ENCODE measurements around the gene APOBEC3C.
"Not testable (repeated sequence)": the region's sequence is repeated elsewhere in the genome, so short reads cannot be mapped to it uniquely, and the experiment has no call there.

The APOBEC3C gene

GRCh38 chr22:39014723-39015121 lies 665 bp downstream of the APOBEC3C start:
- peaks cover 16% of the 10 kb centered on the region for H3K4me1 ChIP-seq (ENCODE audit: control insufficient read depth, low read length)
- H3K9me3 ChIP-seq (ENCODE audit: control insufficient read depth, insufficient read depth, low read length); H3K79me2 ChIP-seq (ENCODE audit: control insufficient read depth, low read length); H4K20me1 ChIP-seq (ENCODE audit: control insufficient read depth, insufficient read depth, low read depth, low read length); H3K27me3 ChIP-seq (ENCODE audit: control insufficient read depth, low read length); H3K9me2 ChIP-seq (replicated peaks; ENCODE audit: control insufficient read depth, low read length); H3K36me3 ChIP-seq (ENCODE audit: control insufficient read depth, low read length); H3F3A ChIP-seq (ENCODE audit: control insufficient read depth, insufficient read depth): not testable (repeated sequence)
- peak overlapping the region; percentile 27; the same call in 1 of the 2 replicates for H3K27ac ChIP-seq (ENCODE audit: low read depth, low read length)
- H3K4me2 ChIP-seq (ENCODE audit: low read length): peak overlapping the region; percentile 77
- peak overlapping the region; percentile 70 for H3K4me3 ChIP-seq (ENCODE audit: low read length)

- H3K27me3 ChIP-seq (ENCODE audit: control insufficient read depth, low read length): no peaks in the 10 kb centered on the region
- no peaks in the 10 kb centered on the region for H4K20me1 ChIP-seq (ENCODE audit: control insufficient read depth, insufficient read depth, low read depth, low read length)
- H3K4me3 ChIP-seq (ENCODE audit: low read length): no peak overlapping the region
- no peaks in the 10 kb centered on the region for H3K9me3 ChIP-seq (ENCODE audit: control insufficient read depth, insufficient read depth, low read length)
- no peak overlapping the region for H3K27ac ChIP-seq (ENCODE audit: low read depth, low read length)
- H3K36me3 ChIP-seq (ENCODE audit: control insufficient read depth, low read length): no peaks in the 10 kb centered on the region
- no peak overlapping the region for H3K4me2 ChIP-seq (ENCODE audit: low read length)
- peaks cover 8% of the 10 kb centered on the region; the same call in 1 of the 2 replicates for H3F3A ChIP-seq (ENCODE audit: control insufficient read depth, insufficient read depth)
- TF ChIP-seq, protein P1, sequence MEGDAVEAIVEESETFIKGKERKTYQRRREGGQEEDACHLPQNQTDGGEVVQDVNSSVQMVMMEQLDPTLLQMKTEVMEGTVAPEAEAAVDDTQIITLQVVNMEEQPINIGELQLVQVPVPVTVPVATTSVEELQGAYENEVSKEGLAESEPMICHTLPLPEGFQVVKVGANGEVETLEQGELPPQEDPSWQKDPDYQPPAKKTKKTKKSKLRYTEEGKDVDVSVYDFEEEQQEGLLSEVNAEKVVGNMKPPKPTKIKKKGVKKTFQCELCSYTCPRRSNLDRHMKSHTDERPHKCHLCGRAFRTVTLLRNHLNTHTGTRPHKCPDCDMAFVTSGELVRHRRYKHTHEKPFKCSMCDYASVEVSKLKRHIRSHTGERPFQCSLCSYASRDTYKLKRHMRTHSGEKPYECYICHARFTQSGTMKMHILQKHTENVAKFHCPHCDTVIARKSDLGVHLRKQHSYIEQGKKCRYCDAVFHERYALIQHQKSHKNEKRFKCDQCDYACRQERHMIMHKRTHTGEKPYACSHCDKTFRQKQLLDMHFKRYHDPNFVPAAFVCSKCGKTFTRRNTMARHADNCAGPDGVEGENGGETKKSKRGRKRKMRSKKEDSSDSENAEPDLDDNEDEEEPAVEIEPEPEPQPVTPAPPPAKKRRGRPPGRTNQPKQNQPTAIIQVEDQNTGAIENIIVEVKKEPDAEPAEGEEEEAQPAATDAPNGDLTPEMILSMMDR (IDR thresholded peaks at IDR 0.05; ENCODE audit: low read depth, low read length, poor library complexity, severe bottlenecking): no peak
- TF ChIP-seq EZH2phosphoT487 (IDR thresholded peaks at IDR 0.05; ENCODE audit: borderline replicate concordance, low read length): no peak
- peaks cover 3% of the 10 kb centered on the region; the same call in 1 of the 2 replicates for H3K79me2 ChIP-seq (ENCODE audit: control insufficient read depth, low read length)
- peaks cover 30% of the 10 kb centered on the region for H3K4me1 ChIP-seq (ENCODE audit: control insufficient read depth, low read length)
- no peaks in the 10 kb centered on the region for H3K9me2 ChIP-seq (replicated peaks; ENCODE audit: control insufficient read depth, low read length)
Measured at GRCh38 chr22:39016592-39016991, 2.5 kb downstream of the APOBEC3C start.

DNA sequence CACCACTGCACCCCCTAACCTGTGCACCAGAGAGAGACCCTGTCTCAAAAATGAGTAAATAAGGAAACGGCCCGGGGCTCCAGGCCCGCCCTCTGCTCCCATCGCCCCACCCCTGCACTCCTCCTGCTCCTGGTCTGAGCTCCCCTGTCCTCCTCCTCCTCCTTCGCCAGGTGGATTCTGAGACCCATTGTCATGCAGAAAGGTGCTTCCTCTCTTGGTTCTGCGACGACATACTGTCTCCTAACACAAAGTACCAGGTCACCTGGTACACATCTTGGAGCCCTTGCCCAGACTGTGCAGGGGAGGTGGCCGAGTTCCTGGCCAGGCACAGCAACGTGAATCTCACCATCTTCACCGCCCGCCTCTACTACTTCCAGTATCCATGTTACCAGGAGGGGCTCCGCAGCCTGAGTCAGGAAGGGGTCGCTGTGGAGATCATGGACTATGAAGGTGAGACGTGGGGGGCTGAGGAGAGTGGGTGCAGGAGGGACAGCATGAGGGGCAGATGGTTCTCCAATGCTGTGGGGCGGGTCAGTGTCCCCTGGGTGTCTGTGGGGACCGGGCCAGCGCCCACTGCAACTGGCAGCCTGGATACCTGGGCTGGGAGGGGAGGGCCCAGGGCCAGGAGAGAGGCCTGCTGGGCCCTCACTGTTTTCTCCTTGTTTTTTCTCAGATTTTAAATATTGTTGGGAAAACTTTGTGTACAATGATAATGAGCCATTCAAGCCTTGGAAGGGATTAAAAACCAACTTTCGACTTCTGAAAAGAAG lies 3.7 kb downstream of the APOBEC3C start:
- peaks cover 8% of the 10 kb centered on the region; the same call in 1 of the 2 replicates for H3F3A ChIP-seq (ENCODE audit: control insufficient read depth, insufficient read depth)
- no peak overlapping the region for H3K4me2 ChIP-seq (ENCODE audit: low read length)
- H3K36me3 ChIP-seq (ENCODE audit: control insufficient read depth, low read length): no peaks in the 10 kb centered on the region
- no peak overlapping the region for H3K27ac ChIP-seq (ENCODE audit: low read depth, low read length)
- no peaks in the 10 kb centered on the region for H4K20me1 ChIP-seq (ENCODE audit: control insufficient read depth, insufficient read depth, low read depth, low read length)
- peaks cover 6% of the 10 kb centered on the region; the same call in 1 of the 2 replicates for H3K79me2 ChIP-seq (ENCODE audit: control insufficient read depth, low read length)
- H3K9me3 ChIP-seq (ENCODE audit: control insufficient read depth, insufficient read depth, low read length): no peaks in the 10 kb centered on the region
- no peaks in the 10 kb centered on the region for H3K27me3 ChIP-seq (ENCODE audit: control insufficient read depth, low read length)
- no peaks in the 10 kb centered on the region for H3K9me2 ChIP-seq (replicated peaks; ENCODE audit: control insufficient read depth, low read length)
- H3K4me1 ChIP-seq (ENCODE audit: control insufficient read depth, low read length): peaks cover 39% of the 10 kb centered on the region
- TF ChIP-seq, protein P1 (IDR thresholded peaks at IDR 0.05; ENCODE audit: low read depth, low read length, poor library complexity, severe bottlenecking): no peak
- TF ChIP-seq EZH2phosphoT487 (IDR thresholded peaks at IDR 0.05; ENCODE audit: borderline replicate concordance, low read length): no peak
- H3K4me3 ChIP-seq (ENCODE audit: low read length): no peak overlapping the region

- not testable (repeated sequence) for H3F3A ChIP-seq (ENCODE audit: control insufficient read depth, insufficient read depth); H4K20me1 ChIP-seq (ENCODE audit: control insufficient read depth, insufficient read depth, low read depth, low read length); H3K27me3 ChIP-seq (ENCODE audit: control insufficient read depth, low read length); H3K79me2 ChIP-seq (ENCODE audit: control insufficient read depth, low read length); H3K9me2 ChIP-seq (replicated peaks; ENCODE audit: control insufficient read depth, low read length); H3K9me3 ChIP-seq (ENCODE audit: control insufficient read depth, insufficient read depth, low read length); H3K36me3 ChIP-seq (ENCODE audit: control insufficient read depth, low read length); H3K27ac ChIP-seq (ENCODE audit: low read depth, low read length)
- H3K4me3 ChIP-seq (ENCODE audit: low read length): peak overlapping the region; percentile 70
- peaks cover 34% of the 10 kb centered on the region for H3K4me1 ChIP-seq (ENCODE audit: control insufficient read depth, low read length)
- H3K4me2 ChIP-seq (ENCODE audit: low read length): peak overlapping the region; percentile 68
Measured at GRCh38 chr22:39020021-39020651, 6.1 kb downstream of the APOBEC3C start.

All from DOHH2 (cell line).